Upper lobe of left lung (tissue), 6 donors: ENCODE results near the gene SAMD7. TPM values are rescaled to one million over a fixed set of nuclear protein-coding genes. Genes with fewer than 3 reads are reported as not detected.

ENCODE experiments used
- ATAC-seq, 2 donors: fragments of 200-7000 bp; cut with Tn5 transposase; one replicate each; pipeline ENCODE4 v1.9.1; 2022; ENCODE audit warnings: mild to moderate bottlenecking in 2 of 2, moderate library complexity in 2 of 2; ENCODE audit not compliant: low FRiP score in 2 of 2
- DNase-seq, 2 donors: peaks; one replicate each; pipeline ENCODE4 v3.0.0-alpha.2; 2019 to 2020
- H3K27ac ChIP-seq, 4 donors: fragments of 200-600 bp; sonication (generic); one replicate each; pipeline ENCODE4 v1.5.1; 2016 to 2019
- H3K27me3 ChIP-seq, 4 donors: fragments of 200-600 bp; sonication (generic); one replicate each; pipeline ENCODE4 v1.5.1; 2017 to 2019
- H3K36me3 ChIP-seq, 4 donors: fragments of 200-600 bp; sonication (generic); one replicate each; pipeline ENCODE4 v1.5.1; 2016 to 2019
- H3K4me1 ChIP-seq, 4 donors: fragments of 200-600 bp; sonication (generic); one replicate each; pipeline ENCODE4 v1.5.1; 2018 to 2019
- H3K4me3 ChIP-seq, 4 donors: fragments of 200-600 bp; sonication (generic); one replicate each; pipeline ENCODE4 v1.5.1; 2017 to 2019; ENCODE audit warnings: mild to moderate bottlenecking in 2 of 4, moderate library complexity in 1 of 4
- H3K9me3 ChIP-seq, 4 donors: fragments of 200-600 bp; sonication (generic); one replicate each; pipeline ENCODE4 v1.5.1; 2018 to 2019
- EP300 ChIP-seq, 4 donors: sonication (generic); formaldehyde crosslinking; IDR thresholded peaks; one replicate each; pipeline ENCODE4 v1.5.1; 2017; ENCODE audit warnings: antibody characterized with exemption in 4 of 4, control low read depth in 2 of 4
- POLR2A ChIP-seq, 4 donors: fragments of 450-650 bp; IDR thresholded peaks; one replicate each; pipeline ENCODE4 v1.5.1; 2016 to 2017; ENCODE audit warnings: antibody characterized with exemption in 4 of 4, mild to moderate bottlenecking in 2 of 4
- POLR2AphosphoS5 ChIP-seq, 2 donors: sonication (generic); formaldehyde crosslinking; IDR thresholded peaks; one replicate each; pipeline ENCODE4 v1.5.1; 2017; ENCODE audit warnings: antibody characterized with exemption in 2 of 2
- WGBS, 2 donors: methylation state at CpG; one replicate each; pipeline ENCODE4 v1.1.5; 2017 to 2018; 5-methylcytosine and 5-hydroxymethylcytosine counted together
- total RNA-seq, 6 donors: library from RNA; depleted of rRNA in 4 of 6; stranded (reverse); fragments of >200 nt in 4 of 6; gene quantifications; one replicate each; pipeline versions ENCODE4 v1.1.0 to v1.2.1, GENCODE V29; 2016 to 2021
- TF ChIP-seq, protein P1 (sequence below), 6 experiments: fragments of 450-650 bp in 4 of 6; fragments of 200-600 bp in 2 of 6; sonication (generic) in 2 of 6; IDR thresholded peaks; one replicate each; pipeline ENCODE4 v1.5.1; 2016 to 2019; ENCODE audit warnings: antibody characterized with exemption in 6 of 6
- donor health status: DM: no; HTN: no; CAD: no; lungs with moderate emphysema.
- donor health status: DM: no; HTN: yes; CAD: no; lungs with severe emphysema.

Gene SAMD7, protein sequence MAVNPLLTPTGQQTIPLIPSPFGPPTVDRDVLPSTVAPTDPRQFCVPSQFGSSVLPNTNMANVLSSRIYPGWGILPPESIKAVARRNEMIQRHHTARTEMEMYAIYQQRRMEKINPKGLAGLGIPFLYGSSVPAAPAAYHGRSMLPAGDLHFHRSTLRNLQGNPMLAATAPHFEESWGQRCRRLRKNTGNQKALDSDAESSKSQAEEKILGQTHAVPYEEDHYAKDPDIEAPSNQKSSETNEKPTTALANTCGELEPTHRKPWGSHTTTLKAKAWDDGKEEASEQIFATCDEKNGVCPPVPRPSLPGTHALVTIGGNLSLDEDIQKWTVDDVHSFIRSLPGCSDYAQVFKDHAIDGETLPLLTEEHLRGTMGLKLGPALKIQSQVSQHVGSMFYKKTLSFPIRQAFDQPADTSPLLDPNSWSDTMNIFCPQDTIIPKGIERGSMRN
- not detected for total RNA-seq

DNA sequence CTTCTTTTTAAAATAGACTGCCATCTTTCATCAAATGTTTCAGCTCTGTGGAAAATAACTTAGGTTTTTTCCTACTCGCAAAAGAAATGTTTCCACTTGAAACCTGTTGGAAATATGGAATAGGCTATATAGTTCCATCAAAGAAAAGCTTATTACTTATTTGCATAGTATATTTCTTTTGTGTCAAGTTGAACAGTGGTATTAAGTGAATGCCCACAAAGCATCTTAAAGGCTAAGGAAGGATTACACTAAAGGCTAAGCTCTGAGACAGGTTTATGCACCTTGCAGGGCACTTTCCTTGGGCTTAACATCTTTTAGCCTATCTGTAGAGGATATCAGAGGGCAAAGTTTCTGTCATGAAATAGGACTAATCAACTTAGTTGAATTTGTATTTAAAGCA, at the start of gene SAMD7:
SAMD7 (plus strand) TSS at position 301 of the 400 bp plus-strand sequence. CDS start 7,927 bp downstream, outside the sequence.
- peaks cover 0 to under 1% (median 0%) of the 10 kb centered on the region in 4 donors for H3K4me1 ChIP-seq
- no peaks in the 10 kb centered on the region for H3K36me3 ChIP-seq
- no peaks in the 10 kb centered on the region for H3K9me3 ChIP-seq
- TF ChIP-seq POLR2A (IDR thresholded peaks at IDR 0.05) (no peak), POLR2AphosphoS5 (IDR thresholded peaks at IDR 0.05) (no peak), EP300 (IDR thresholded peaks at IDR 0.05) (no peak)
- TF ChIP-seq, protein P1, sequence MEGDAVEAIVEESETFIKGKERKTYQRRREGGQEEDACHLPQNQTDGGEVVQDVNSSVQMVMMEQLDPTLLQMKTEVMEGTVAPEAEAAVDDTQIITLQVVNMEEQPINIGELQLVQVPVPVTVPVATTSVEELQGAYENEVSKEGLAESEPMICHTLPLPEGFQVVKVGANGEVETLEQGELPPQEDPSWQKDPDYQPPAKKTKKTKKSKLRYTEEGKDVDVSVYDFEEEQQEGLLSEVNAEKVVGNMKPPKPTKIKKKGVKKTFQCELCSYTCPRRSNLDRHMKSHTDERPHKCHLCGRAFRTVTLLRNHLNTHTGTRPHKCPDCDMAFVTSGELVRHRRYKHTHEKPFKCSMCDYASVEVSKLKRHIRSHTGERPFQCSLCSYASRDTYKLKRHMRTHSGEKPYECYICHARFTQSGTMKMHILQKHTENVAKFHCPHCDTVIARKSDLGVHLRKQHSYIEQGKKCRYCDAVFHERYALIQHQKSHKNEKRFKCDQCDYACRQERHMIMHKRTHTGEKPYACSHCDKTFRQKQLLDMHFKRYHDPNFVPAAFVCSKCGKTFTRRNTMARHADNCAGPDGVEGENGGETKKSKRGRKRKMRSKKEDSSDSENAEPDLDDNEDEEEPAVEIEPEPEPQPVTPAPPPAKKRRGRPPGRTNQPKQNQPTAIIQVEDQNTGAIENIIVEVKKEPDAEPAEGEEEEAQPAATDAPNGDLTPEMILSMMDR (IDR thresholded peaks at IDR 0.05), result no peak
- 86 to 100% methylated on average over 1 of the region's 1 CpG for WGBS, 2 donors
- H3K27ac ChIP-seq, result no peak within 1 kb of the TSS
- ATAC-seq (no peak), DNase-seq (no peak)
- H3K4me3 ChIP-seq, result no peak within 1 kb of the TSS
- H3K27me3 ChIP-seq, result no peaks in the 10 kb centered on the region

DNA sequence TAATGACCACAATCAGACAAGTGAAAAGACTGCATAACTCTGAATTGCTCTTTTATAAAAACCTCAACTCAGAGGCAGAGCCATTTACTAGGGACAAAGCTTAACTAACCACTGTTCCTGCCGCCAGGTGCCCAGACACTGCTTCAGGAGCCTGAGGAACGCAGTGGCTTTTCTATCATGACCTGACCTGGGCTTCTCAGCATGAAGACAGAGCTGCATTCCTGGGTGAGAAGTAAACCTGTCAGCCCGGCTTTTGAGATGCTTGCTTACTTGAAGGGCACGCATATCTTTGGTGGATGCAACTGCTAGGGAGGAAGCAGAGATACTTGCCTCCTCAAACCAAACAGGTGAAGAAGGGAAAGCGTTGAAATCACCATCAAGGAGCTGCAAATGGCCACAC, 49.5 kb upstream of the SAMD7 start:
- Histone ChIP-seq H3K9me3 (no peaks in the 10 kb centered on the region), H3K27me3 (no peaks in the 10 kb centered on the region), H3K4me1 (peaks cover 0 to 14% (median 5%) of the 10 kb centered on the region in 4 donors), H3K4me3 (no peak overlapping the region), H3K27ac (no peak overlapping the region), H3K36me3 (no peaks in the 10 kb centered on the region)
- 80 to 83% methylated on average over 5 of the region's 5 CpGs for WGBS, 2 donors
- no peak for ATAC-seq
- no peak for DNase-seq
- TF ChIP-seq POLR2A (IDR thresholded peaks at IDR 0.05) (no peak), EP300 (IDR thresholded peaks at IDR 0.05) (no peak), POLR2AphosphoS5 (IDR thresholded peaks at IDR 0.05) (no peak)
- TF ChIP-seq, protein P1 (IDR thresholded peaks at IDR 0.05), result no peak

DNA sequence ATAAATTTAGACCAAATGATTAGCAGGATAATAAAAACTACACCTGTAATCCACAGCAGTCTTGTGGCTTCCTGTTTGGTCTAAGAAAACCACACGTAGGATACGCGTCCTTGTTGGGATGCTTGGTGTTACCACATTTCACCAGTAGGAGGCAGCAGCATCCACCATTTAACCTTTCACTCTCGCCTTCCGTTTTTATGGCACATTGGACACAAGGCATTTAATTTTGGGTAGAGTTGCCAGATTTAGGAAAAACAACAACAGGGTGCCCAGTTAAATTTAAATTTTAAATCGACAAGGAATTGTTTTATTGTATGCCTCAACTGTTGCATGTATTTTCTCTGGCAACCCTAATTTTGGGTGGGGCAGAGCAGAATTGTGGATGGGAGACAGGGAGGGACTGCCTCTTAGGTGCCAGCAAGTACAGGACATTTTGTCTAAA, 47.9 kb upstream of the SAMD7 start:
- no peak for TF ChIP-seq EP300 (IDR thresholded peaks at IDR 0.05)
- no peak for TF ChIP-seq POLR2A (IDR thresholded peaks at IDR 0.05)
- TF ChIP-seq, protein P1 (IDR thresholded peaks at IDR 0.05), result peak; percentile 79 to 94 (median 88)
- peak in 1 of 2 donors; percentile 20 for TF ChIP-seq POLR2AphosphoS5 (IDR thresholded peaks at IDR 0.05)
- H3K27ac ChIP-seq, result no peak overlapping the region
- DNase-seq (peak in 1 of 2 donors; percentile 69), ATAC-seq (peak; percentile 89 to 91)
- peaks cover 0 to 14% (median 5%) of the 10 kb centered on the region in 4 donors for H3K4me1 ChIP-seq
- no peaks in the 10 kb centered on the region for H3K27me3 ChIP-seq
- no peak overlapping the region for H3K4me3 ChIP-seq
- no peaks in the 10 kb centered on the region for H3K9me3 ChIP-seq
- WGBS, 2 donors, result 0 to 5% methylated on average over 6 of the region's 6 CpGs
- no peaks in the 10 kb centered on the region for H3K36me3 ChIP-seq

DNA sequence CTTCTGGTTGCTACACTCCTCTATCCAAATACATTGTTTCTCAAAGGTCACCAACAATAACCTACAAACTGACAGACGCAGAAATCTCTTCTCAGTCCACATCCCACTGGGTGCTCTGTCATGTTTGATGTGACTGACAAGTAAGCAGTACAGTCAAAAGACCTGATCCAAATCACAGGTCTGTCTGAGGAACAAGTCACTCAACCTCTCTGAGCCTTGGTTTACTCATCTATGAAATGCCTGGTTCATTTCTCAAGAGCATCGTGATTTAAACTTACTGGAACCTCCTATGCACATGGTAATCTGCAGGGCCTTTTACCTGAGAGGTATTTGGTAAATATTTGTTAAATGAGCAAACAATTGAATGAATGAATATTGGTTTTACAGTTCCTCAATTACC, 47.1 kb upstream of the SAMD7 start:
- 73 to 88% methylated on average over 2 of the region's 2 CpGs for WGBS, 2 donors

More for the DNA sequence above, 47.1 kb upstream of the SAMD7 start:
- Histone ChIP-seq H3K27ac (no peak overlapping the region), H3K9me3 (no peaks in the 10 kb centered on the region), H3K4me3 (no peak overlapping the region), H3K36me3 (no peaks in the 10 kb centered on the region), H3K4me1 (peaks cover 0 to 14% (median 5%) of the 10 kb centered on the region in 4 donors), H3K27me3 (no peaks in the 10 kb centered on the region)
- DNase-seq, result no peak
- ATAC-seq, result no peak
- TF ChIP-seq POLR2AphosphoS5 (IDR thresholded peaks at IDR 0.05), result no peak
- no peak for TF ChIP-seq POLR2A (IDR thresholded peaks at IDR 0.05)
- no peak for TF ChIP-seq EP300 (IDR thresholded peaks at IDR 0.05)
- TF ChIP-seq, protein P1 (IDR thresholded peaks at IDR 0.05), result no peak
